Stimulated activated CD4-positive, alpha-beta T cell treated with anti-CD3 and anti-CD28 coated beads, Interleukin-4, amount 100 ng/mL, for 4 hours (primary cell): ENCODE results near the gene RNF138.
"Not testable (repeated sequence)": the region's sequence is repeated elsewhere in the genome, so short reads cannot be mapped to it uniquely, and the experiment has no call there.

Experiments used
- DNase-seq, 2 experiments: peaks; one replicate each; pipeline ENCODE4 v3.0.0-alpha.2; 2020

Gene RNF138

DNA sequence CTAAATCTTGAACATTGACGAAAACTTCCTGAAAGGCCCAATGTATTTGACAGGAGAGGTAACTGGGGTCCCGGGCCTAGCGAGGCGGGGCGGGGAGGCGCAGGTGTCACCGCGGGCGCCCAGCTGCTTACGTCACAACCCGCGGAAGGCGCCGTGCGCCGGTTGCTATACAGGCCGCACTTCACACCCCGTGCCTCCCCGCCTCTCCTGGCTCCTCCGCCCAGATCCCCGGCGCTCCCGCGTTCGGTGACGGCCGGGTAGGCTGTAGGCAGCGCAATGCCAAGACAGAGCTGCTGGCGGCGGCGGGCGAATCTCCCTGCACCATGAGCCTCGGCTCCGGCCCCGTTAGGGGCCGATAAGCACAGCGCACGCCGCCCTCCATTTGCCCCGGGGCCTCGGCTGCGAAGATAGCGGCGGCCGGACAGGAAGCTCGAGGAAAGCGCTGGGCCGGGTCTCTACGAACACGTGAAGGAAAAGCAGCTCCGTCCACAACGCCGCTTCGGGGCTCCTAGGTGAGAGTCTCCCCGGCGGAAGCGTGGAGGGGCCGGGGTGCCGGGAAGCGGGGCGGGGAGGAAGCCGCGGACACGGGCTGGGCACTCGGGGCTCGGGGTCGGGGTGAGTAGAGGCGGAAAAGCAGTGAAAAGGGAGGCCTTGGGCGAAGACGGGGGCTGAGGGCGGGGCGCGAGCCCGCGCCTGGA lies at the start of gene RNF138:
TSS of gene RNF138 (plus strand) at position 151 of the 698 bp plus-strand sequence. CDS start 903 bp downstream, outside the sequence.
- peak; percentile 83 to 85 for DNase-seq

- no peak for DNase-seq
These were observed 49.3 kb upstream of the RNF138 start for GRCh38 chr18:32042337-32042736.

- DNase-seq = no peak
These were observed 43.1 kb upstream of the RNF138 start for GRCh38 chr18:32048507-32049091.

- peak; percentile 13 to 17 for DNase-seq
These were observed 42.1 kb upstream of the RNF138 start for GRCh38 chr18:32049393-32050171.

DNA sequence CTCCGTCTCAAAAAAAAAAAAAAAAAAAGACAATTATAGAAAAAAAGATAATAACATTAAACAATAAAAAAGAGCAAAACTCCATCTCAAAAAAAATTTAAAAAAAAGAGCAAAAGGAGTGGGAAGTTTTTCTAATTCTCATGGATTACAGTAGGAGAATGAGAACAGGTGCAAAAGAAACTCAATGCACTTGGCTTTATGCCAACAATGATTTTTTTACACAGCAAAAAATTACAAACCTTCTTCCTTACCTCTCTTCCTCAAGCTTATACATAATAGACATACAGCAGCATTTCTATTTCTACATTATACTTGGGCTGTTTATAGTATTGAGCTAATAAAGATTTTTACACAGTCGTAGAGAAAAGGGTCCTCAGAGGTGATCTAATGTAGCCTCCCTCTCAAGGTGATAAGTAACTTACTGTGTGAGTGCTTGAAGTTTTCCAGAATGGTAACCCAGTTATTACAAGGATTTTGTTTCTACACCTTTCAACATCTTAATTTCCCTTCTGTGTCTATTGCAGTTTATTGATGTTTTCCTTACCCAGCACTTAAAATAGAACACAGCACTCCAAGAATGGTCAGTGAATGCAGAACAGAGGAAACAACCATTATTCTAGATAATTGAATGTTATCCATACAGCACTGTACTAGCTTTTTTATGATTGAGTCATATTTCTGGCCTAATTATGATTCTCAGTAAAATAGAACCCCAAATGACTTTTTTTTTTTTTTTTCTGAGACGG lies 34.9 kb upstream of the RNF138 start:
- DNase-seq = no peak

DNA sequence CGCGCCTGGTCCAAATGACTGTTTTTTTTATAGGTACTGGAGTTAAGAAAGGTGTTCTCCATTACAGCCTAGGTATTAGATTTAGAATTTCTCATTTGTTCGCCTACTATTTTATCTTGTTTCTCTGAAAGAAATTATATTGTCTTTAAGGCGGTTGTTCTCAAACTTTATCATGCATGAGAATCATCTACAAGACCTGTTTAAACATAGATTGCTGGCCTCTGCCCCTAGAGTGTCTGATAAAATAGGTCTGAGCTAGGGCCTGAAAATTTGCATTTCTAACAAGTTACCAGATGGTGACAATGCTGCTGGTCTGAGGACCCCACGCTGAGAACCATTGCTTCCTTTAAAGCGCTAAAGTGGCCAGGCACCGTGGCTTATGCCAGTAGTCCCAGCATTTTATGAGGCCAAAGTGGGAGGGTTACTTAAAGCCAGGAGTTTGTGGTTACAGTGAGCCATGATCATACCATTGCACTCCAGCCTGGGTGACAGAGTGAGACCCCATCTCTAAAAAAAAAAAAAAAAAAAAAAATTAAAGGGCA lies 34.0 kb upstream of the RNF138 start:
- DNase-seq = no peak

GRCh38 chr18:32060026-32060425 lies 31.6 kb upstream of the RNF138 start:
- DNase-seq = no peak

- no peak for DNase-seq
These were observed 24.1 kb upstream of the RNF138 start for GRCh38 chr18:32067375-32068167.

- DNase-seq = no peak
These were observed 19.4 kb upstream of the RNF138 start for GRCh38 chr18:32072321-32072720.

GRCh38 chr18:32074206-32074605 lies 17.5 kb upstream of the RNF138 start:
- DNase-seq = no peak

- DNase-seq = no peak
These were observed 12.8 kb upstream of the RNF138 start for GRCh38 chr18:32078845-32079244.

DNA sequence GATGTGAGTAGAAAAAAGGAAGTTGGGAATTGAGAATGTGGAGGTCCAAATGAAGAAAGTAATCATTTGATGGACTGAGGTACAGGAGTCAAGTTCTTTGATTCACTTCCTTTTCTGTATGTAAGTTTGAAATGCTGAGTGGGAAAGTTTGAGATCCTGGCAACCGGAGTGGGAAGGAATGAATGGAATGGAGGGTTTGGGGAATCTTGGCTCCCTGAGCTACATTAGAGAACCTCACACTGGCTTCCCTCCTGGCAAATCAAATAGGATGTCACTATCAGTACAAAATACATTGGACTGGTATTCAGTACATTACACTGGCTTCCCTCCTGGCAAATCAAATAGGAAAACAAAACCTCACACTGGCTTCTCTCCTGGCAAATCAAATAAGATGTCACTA lies 9.8 kb upstream of the RNF138 start:
- DNase-seq = no peak

- DNase-seq = no peak
These were observed 7.9 kb upstream of the RNF138 start for GRCh38 chr18:32083781-32084180.

DNA sequence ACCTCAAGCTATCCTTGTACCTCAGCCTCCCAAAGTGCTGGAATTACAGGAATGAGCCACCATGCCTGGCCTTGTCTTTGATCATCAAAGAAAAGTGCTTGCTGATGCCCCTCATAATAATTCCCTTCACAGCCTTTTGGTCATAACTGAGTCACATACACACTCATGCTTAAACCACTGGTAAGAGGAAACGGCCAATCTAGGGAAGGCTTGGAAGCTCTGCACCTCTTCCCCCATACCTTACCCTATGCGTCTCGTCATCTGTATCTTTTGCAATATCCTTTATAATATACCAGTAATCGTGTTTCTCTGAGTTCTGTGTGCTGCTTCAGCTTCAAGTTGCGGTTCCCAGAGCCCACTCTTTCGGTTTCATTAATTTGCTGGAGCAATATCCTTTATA lies 4.8 kb upstream of the RNF138 start:
- no peak for DNase-seq

DNA sequence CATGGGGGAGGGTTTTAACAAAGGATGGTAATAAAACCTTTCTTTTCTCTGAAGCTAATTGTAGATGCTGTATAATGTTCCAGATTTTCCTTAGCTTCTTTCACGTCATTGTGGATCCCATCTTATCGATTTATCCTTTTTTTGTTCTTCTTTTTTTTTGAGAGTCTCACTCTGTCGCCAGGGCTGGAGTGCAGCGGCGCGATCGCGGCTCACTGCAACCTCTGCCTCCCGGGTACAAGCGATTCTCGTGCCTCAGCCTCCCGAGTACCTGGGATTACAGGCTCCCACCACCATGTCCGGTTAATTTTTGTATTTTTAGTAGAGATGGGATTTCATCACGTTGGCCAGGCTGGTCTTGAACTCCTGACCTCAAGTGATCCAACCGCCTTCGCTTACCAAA lies 843 bp upstream of the RNF138 start:
- DNase-seq = not testable (repeated sequence)

- DNase-seq = no peak
These were observed 350 bp upstream of the RNF138 start for GRCh38 chr18:32091325-32091723.

DNA sequence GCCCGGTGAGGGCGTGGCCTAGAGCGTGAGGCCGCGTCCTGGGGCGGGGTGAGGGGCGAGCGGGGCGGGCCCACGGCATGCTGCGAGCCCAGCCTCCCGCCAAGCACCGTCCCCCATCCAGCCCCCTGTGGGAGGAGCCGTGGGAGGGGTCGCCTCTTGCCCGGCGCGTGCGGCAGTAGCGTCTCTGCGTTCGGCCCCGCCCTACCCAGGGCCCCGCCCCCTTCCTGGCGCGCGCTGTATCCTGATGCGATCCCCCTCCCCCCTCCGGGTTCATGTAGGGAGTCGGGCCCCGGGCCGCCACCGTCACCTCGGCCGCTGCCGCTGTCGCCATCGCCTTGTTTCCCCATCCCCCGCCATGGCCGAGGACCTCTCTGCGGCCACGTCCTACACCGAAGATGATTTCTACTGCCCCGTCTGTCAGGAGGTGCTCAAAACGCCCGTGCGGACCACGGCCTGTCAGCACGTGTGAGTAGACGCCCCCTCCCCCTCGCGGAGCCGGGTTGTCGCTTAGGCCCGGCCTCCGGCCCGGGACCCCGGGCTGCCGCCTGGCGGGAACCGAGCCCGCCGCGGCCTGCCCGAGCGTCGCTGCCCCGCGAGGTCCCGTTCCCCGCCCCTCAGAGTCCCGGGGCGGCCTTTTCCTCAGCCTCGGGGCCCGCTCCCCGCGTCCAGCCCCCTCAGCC lies 888 bp downstream of the RNF138 start:
- DNase-seq = peak; percentile 99 to 100

GRCh38 chr18:32093102-32093511 lies 1.4 kb downstream of the RNF138 start:
- DNase-seq = peak; percentile 17 to 21

DNA sequence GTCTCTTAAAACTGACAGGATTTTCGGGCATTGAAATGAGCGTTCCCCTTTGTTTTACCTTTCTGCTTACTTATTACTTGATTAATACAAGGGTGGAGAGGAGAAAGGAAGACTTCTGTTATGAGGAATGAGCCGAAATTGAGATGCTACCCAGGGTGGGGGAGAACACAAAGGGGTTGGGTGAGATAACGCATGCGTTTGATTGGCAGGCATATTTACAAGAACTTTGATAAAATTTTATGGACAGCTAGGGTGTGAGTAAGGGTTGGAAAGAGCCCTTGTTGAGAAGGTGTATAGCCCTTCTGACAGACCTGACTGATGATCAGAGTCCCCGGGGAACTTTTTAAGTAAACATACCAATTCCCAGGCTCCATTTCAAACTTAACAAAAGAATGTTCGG lies 1.8 kb downstream of the RNF138 start:
- DNase-seq = no peak

GRCh38 chr18:32095192-32095899 lies 3.7 kb downstream of the RNF138 start:
- no peak for DNase-seq

GRCh38 chr18:32095900-32096229 lies 4.2 kb downstream of the RNF138 start:
- DNase-seq = no peak
